HG03064 (cell line): Measurements from ENCODE around the gene ACSM6.

ENCODE experiments used
- ATAC-seq: cut with Tn5 transposase; IDR thresholded peaks from one replicate; pipeline ENCODE4 v1.9.1; 2021; ENCODE audit warnings: low read depth; ENCODE audit not compliant: unreplicated experiment

Gene ACSM6

DNA sequence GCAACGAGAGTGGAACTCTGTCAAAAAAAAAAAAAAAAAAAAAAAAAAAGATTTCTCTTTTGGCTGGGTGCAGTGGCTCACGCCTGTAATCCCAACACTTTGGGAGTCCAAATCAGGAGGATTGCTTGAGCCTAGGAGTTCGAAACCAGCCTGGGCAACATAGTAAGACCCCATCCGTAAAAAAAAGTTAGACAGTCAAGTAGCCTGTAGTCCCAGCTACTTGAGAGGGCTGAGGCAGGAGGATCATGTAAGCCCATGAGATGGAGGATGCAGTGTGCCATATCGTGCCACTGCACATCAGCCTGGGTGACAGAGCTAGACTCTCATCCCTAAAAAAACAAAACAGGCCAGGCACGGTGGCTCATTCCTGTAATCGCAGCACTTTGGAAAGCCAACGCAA is 71.5 kb downstream of the ACSM6 start:
- no peak for ATAC-seq

DNA sequence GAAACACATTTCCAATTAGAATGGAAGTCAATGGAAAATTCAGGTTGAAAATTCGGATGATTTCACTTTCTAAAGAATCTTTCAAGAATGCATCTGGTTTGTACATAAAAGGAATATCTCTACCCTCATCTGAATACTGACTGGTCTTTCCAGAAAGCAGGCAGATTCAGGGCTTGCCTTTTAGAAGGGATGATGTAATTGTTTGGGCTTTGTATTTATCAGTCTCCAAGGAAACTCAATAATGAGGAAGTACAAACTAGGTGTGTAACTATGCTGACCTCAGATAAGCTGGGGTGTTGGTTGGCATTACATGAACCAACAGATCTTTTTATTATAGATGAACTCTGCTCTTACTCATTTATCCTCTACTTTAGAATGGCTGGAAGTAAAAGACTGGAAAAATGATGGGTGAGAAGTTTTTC is 72.6 kb downstream of the ACSM6 start:
- ATAC-seq = peak; percentile 59

DNA sequence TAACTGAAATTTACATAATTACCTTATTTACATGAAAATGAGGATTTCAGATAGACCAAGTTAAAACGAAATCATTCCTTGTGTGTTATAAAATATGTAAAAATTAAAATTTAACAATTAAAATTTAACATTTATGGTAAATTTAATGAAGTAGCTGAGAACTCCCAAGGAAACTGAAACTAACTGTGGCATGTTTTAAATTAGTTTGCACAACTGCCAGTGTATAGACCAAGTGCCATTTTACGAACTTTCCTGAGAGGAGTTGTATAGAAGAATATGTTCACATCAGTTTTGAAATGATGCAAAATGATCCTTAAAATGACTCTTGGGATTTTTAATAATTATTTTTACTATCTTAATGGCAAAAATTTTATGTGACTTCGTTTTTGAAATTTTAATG is 73.2 kb downstream of the ACSM6 start:
- no peak for ATAC-seq

DNA sequence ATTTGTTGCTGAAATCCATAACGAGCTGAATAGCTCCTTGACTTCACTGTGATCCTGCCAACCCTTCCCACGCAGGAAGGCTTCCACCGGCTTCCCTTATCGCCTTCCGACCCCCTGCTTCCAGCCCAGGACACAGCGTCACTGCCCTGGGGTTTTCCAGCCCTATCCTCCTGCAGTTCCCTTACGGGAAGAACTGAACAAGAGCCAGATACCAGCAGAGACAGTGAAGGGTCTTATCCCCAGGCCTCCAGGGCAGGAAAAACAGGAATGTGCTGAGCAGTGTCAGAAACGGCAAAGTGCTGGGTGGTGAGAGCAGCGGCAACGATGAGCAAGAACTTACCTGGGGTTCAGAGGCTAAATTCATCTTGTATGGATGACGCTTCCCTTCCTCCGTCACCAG is 74.4 kb downstream of the ACSM6 start:
- no peak for ATAC-seq

DNA sequence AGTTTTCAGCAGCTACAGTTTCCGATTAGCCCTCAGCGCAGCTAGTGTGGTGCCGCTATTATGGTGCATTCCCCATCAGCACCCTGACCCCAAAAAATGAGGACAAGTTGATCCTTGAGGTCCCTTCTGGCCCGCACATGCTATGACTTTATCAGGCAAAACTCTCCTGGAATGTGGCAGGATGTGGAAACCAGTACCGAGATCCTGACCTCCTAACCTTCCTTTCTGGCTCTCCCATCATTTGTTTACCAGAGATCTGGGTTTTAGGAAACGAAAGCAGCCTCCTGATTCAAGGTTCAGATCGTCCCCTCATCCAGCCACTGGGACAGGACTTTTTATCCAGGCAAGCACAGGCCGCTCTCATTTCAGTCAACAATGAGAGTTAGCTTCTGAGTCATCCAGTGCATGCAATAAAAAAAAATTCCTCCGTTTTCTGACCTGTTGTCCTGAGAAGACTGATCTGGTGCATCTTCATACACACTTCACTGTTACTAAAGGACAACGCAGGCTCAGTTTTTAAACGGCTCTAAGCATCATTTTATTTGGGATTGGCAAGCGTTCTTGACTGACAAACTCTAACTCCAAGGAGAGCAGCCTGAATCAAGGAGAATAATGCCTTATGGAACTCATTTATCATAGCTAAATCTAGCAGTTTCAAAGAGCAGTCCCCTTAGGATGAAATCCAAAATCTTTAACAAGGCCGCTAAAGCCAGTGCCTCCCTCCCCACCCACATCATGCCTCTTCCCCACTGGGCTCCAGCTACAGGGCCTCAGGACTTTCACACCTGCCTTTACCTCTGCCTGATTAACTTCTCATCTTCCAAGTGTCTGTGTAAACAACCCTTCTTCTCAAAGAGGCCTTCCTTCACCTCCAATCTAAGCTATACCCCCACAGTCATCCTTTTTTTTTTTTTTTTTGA is 79.6 kb downstream of the ACSM6 start:
- no peak for ATAC-seq

DNA sequence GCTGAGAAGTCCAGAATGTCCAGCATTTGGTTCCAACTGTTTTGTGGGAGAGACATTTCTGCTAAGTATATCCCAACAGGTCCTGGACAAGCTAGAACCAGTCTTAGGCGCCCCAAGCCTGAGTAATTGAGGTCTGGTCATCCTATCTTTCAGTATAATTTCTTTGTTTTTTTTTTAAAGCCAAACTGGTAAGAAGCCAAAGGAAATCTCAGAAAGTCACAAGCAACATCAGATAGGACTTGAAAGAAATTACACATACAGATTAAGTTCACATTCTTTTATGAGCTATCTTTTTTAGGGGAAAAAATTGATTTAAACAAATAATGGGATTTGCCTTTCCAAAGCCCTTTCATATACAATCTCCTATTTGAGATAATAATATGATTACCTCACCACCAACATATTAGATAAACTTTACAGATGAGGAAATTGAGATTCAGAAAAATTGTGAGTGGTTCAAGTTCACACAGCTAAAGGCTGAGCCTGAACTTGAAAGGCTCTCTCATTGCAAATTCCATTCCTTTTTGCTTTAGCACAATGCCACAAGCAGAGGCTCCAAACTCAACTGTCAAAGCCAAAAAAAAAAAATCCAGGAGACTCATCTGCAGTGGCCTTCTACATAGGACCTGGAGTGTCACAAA is 81.8 kb downstream of the ACSM6 start:
- no peak for ATAC-seq

DNA sequence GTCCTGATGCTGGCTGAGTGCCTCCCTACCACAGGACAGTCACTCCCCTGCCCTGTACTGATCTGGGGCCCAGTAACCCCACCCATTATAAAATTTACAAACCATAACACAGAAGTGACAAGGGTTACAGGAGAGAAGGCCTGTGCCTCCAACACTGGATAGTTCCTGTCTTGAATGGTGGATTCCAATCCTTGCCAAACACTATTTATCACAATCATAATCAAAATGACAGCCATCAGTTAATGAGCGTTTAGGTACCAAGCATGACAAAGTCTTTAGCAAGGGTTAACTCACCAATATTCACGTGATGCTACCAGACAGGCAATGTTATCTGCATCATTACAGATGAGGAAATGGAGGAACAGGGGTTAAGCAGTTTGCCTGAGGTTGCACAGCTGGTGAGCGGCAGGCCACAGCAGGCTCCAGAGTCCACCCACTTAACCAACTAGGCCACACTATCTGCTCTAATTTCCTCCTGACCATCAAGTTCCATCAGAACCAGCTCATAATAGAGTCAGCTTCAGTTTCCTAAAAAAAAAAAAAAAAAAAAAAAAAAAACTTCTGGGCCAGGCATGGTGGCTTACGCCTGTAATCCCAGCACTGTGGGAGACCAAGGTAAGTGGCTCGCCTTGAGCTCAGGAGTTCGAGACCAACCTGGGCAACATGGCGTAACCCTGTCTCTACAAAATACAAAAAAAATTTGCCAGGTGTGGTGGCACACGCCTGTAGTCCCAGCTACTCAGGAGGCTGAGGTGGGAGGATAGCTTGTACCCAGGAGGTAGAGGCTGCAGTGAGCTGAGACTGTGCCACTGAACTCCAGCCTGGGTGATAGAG is 82.5 kb downstream of the ACSM6 start:
- ATAC-seq = no peak

DNA sequence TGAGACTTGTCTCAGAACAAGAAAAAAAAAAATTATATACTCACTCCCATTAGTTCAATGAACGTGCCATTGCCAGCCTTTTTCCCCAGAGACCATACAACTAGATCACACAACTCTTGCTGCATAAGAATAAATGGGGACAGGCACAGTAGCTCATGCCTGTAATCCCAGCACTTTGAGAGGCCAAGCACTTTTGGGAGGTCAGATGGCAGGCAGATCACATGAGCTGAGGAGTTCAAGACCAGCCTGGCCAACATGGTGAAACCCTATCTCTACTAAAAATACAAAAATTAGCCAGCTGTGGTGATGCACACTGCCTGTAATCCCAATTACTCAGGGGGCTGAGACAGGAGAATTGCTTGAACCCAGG is 83.1 kb downstream of the ACSM6 start:
- no peak for ATAC-seq

DNA sequence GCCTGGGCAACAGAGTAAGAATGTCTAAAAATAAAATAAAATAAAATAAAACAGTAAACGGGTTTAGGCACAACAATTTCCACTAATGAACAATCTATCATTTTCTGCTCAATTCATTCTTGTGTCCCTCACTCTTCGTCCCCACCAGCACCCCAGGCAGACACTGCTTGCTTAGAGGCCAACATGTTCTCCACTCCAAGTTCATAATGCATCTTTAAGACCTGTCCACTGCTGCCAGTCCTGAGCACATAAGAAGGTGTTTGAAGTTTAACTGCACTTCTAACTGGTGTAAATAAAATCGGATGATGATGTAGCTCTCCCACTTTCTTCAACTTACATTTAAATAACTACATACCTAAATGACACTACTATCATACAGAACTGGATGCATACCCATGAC is 83.6 kb downstream of the ACSM6 start:
- no peak for ATAC-seq
